NCI-H1436 treated with DMSO at 0.1 percent for 48 hours (cell line): ENCODE data around the gene ZNF710.

Experiments used
- DNase-seq: peaks from one replicate; lab custom pipeline; 2025; lab: John Stamatoyannopoulos, UW

The ZNF710 gene

GRCh38 chr15:89993349-89993748, 7.8 kb upstream of the ZNF710 start:
- DNase-seq = no peak

- no peak for DNase-seq
Observed at GRCh38 chr15:89997079-89997478, 4.0 kb upstream of the ZNF710 start.

GRCh38 chr15:89998141-89998661, 2.9 kb upstream of the ZNF710 start:
- DNase-seq = no peak

GRCh38 chr15:89998923-89999675, 2.0 kb upstream of the ZNF710 start:
- no peak for DNase-seq

DNA sequence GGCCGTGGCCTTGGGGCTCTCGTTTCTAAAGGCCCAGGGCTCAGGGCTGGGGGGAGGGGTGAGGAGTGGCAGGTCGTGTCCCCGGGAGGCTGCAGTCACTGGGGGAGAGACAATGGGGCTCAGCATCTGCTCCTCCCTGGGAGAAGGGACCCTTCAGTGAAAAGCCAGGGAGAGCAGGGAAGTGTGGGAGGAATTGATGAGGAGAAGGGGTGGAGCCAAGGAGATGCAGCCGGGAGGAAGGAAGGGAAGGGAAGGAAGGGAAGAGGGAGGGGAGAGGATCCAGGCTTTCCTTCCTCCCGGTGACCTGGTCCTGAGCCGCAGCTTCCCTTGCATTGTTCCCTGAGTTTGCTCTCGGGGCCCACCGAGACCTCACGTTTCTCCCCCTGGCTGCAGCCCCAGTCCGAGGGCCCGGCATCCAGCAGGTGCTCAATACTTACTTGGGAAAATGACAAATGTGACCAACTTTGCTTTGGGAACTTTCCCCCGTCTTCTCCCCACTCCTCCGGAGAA, 1.4 kb upstream of the ZNF710 start:
- DNase-seq = no peak

DNA sequence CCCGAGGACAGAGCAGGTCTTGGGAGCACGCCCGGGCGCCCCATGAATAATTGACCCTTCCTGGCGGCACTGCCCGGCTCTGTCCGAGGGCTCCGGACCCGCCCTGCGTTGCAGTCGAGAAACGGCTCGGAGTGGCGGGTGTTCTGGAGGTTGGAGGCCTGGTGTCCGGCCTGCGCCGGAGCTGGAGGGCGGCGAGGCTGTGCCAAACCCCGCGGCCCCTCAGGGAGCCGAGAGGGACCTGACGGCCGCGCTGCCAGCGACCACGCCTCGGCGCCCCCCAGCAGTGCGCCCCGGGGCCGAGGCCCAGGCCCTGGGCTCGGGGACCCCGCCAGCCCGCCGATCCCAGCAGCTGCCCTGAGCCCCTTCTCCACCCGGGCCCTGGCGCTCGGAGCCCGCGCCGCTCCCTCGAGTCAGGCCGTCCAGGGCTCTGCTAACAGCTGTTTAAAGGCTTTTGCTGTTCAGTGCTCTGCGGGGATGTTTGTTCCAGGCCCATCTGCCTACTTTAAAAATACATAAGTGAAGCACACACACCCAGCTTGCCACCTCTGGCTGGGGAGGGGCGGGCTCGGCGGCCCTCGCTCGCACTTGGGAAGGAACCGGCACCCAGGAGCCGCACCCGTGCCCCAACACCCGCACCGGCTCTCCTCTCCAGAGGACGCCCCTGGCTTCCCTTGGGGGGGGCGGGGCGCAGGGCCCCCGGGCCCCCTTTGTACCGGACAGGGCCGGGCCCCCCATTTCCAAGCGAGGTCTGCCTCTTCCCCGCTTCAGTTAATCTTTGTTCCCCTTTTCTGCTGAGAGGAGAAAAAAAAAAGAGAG, 730 bp upstream of the ZNF710 start:
- no peak for DNase-seq

DNA sequence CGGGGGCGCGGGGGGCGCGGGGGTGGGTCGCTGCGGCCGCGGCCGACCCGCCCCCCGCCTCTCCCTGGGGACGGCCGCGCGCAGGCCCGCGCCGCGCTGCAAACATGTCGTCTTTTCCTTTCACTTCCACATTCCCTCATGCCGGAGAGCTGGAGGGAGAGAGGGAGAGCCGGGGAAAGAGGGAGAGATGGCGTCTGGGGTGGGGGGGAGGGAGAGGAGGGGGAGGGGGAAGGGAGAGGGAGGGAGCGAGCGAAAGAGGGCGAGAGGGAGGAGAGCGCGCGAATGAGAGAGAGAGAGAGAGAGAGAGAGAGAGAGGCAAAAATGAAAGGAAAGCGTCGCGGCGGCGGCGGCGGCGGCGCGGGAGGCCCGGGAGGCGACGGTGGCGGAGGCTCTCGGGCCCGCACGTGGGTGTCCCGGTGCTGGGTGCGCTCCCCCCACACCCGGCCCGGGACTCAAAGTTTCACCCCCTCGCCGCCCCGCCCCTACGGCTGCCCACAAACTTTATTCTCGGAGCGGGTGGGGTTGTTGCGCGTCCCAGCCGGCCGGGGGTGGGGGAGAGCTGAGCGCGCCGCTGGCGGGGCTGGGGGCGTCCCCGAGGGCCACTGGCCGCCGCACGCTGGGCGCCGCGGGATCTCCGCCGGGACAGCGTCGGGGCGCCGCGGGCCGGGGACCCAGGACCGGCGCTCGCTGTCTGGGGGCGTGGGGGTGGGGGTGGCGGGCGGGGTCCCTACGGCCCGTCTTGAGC, 731 bp downstream of the ZNF710 start:
- DNase-seq = no peak

- no peak for DNase-seq
Observed at GRCh38 chr15:90002428-90002844, 1.3 kb downstream of the ZNF710 start.

- DNase-seq = no peak
Observed at GRCh38 chr15:90003736-90004135, 2.6 kb downstream of the ZNF710 start.

DNA sequence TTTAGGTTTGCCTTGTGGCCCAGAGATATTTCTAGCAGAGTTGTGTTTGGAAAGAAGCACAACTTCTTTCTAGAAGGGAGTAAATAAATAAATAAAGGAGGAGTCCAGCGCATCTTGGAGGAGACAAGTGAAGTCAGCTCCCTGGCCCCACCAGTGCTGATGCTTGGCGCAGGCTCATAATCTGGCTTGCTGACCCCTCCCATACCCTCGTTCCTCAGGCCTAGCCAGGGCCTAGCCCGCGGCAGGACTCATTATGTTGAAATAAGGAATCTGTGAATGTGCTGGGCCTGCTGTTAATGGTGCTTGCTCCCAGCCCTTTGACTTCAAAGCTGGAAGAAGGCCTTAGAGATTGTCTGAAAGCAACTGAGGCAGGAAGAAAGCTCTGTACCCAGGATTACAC, 3.1 kb downstream of the ZNF710 start:
- no peak for DNase-seq

- no peak for DNase-seq
Observed at GRCh38 chr15:90004671-90005070, 3.5 kb downstream of the ZNF710 start.

GRCh38 chr15:90006217-90007075, 5.3 kb downstream of the ZNF710 start:
- no peak for DNase-seq

GRCh38 chr15:90007076-90007460, 5.9 kb downstream of the ZNF710 start:
- DNase-seq = no peak

DNA sequence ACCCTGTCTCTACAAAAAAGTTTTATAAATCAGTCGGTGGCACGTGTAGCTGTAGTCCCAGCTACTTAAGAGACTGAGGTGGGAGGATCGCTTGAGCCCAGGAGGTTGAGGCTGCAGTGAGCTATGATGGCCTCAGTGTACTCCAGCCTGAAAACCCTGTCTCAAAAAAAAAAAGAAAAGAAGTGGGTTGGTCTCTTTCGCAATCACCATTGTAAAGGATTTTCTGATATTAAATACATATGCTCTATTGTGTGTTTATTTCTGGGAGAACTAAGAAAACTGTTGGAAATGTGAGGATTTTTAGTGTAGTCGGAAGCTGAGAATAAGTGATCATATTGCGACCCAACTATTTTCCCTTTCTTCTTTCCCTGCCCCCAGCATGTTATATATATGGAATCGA, 7.5 kb downstream of the ZNF710 start:
- DNase-seq = no peak

DNA sequence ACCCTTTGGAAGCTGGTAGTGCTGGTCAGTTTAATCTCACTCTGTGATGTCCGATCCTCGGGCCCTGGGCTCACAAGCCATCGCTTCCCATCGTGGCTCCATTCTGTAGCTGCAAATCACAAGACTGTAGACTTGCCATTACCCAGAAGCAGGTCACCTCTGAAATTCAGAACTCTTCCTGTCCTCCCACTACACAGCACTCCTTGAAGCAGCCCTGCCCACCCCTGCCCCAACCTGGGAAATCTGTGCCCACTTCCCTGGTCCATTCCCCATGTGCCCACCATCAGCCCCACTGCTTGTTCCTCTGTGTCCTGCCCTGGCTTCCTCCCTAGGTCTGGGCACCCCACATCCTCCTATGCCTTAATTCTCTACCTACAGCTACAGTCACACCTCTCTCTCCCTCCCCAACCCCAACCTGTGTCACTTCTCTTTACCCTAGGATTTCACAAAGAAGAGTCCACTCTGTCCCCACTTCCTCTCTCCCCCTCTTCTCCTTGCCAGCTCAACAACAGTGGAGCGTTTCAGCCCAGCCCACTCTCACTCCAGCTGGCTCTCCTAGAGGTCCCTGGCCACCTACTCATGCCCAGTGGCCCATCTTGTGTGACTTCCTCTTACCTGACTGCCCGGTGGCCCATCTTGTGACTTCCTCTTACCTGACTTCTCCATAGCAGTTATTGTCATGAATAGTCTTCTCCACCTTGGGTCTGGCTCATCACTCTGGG, 8.3 kb downstream of the ZNF710 start:
- DNase-seq = no peak

- DNase-seq = no peak
Observed at GRCh38 chr15:90011705-90012104, 10.6 kb downstream of the ZNF710 start.

GRCh38 chr15:90013503-90013937, 12.4 kb downstream of the ZNF710 start:
- DNase-seq = no peak

GRCh38 chr15:90015294-90015693, 14.2 kb downstream of the ZNF710 start:
- DNase-seq = no peak

DNA sequence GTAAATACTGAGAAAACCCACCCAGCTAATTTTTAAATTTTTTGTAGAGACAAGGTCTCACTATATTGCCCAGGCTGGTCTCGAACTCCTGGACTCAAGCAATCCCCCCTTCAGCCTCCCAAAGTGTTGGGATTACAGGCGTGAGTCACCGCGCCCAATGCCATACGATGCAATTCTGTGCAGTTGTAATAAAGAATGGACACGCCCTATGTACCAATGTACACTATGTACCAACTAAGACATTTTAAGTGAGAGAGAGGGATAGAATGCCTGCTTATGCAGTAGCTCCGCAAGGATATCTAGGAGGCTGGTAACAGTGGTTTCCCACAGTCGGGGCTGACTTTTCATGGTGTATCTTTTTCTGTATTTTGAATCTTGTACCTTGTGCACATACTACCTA, 14.6 kb downstream of the ZNF710 start:
- DNase-seq = no peak

- DNase-seq = no peak
Observed at GRCh38 chr15:90016721-90017120, 15.6 kb downstream of the ZNF710 start.
